Cardiac muscle cell (in vitro differentiated cells and primary cell): Measurements from ENCODE around the gene SLC15A4. TPM values are rescaled to one million over a fixed set of nuclear protein-coding genes. Genes with fewer than 3 reads are reported as not detected.

Source experiments
- DNase-seq, 2 donors: peaks; one replicate each; pipeline versions ENCODE4 v3.0.0 to v3.0.0-alpha.2; 2010 to 2017; ENCODE audit warnings: low read depth in 1 of 2, low spot score in 1 of 2
- H3K27ac ChIP-seq: fragments of 200-600 bp; sonication (generic); 2 replicates; pipeline ENCODE4 v1.5.1; 2016
- H3K27me3 ChIP-seq: fragments of 200-600 bp; sonication (generic); 2 replicates; pipeline ENCODE4 v1.6.0; 2016; ENCODE audit warnings: control low read depth
- H3K36me3 ChIP-seq: fragments of 200-600 bp; sonication (generic); 2 replicates; pipeline ENCODE4 v1.5.1; 2016; ENCODE audit warnings: control low read depth
- H3K4me1 ChIP-seq: fragments of 200-600 bp; sonication (generic); 2 replicates; pipeline ENCODE4 v1.8.1; 2017; ENCODE audit warnings: low read depth, mild to moderate bottlenecking, mixed run types
- H3K4me3 ChIP-seq: fragments of 200-600 bp; sonication (generic); 2 replicates; pipeline ENCODE4 v1.5.1; 2016; ENCODE audit warnings: mild to moderate bottlenecking
- H3K9me3 ChIP-seq: fragments of 200-600 bp; sonication (generic); 2 replicates; pipeline ENCODE4 v1.5.1; 2017; ENCODE audit warnings: low read depth, mild to moderate bottlenecking, control low read depth
- polyA plus RNA-seq: library from polyadenylated mRNA; unstranded; fragments of >200 nt; fragmentation: Nextera tagmentation; extraction: Ambion mirVana; gene quantifications from 2 replicates; pipeline ENCODE4 v1.2.1, GENCODE V29; 2016
- total RNA-seq: library from RNA; depleted of rRNA; stranded (reverse); fragments of >200 nt; gene quantifications from 2 replicates; pipeline ENCODE4 v1.2.3, GENCODE V29; 2016
- TF ChIP-seq, protein P1 (sequence below): IDR thresholded peaks from 2 replicates; pipeline ENCODE4 v1.5.1; 2012; ENCODE audit warnings: low read depth, mild to moderate bottlenecking, low read length

Gene SLC15A4
- total and polyA plus RNA-seq, 2 experiments from 2014 or later, result 27.2 to 39.4 TPM

DNA sequence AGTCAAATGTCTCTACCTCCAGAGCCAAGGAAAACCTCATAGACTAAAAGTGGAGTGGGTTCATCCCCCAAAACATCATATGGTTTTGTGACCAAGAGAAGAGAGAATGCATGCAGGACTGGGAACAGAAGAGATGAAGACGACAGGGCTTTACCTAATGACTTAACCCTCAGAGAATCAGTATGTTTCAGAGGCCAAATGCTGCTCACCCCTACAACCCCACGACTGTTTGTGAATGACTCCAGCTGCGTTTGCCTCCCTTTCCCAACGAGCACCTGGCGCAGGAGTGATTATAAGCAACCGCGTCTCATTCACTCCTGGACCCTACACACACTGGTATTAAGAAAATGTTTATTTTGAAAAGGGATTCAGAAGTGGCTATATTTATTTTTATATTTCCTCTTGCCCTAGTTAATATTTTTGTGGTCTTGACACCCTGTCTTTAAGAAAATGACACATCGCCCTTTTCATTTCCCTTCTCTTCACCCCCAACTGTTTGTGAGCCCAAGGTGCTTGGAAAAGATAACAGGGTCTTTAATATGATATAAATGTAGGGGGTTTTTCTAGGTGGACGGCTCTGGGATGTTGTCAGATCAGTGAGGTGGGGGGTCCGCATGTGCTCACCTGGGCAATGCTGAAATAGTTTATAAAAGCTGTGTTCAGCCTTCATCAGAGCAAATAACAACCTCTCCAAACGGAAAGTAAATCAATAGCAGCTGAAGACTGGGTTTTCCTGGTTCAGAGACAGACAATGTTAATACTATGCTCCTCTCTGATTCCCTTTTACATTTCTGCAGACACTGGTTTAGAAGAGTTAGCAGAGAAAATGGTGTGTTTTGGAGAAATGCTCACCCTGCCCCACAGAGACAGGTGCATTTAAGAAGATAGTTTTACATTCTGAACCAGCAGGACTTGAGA is 77.7 kb downstream of the SLC15A4 start:
- TF ChIP-seq, protein P1, sequence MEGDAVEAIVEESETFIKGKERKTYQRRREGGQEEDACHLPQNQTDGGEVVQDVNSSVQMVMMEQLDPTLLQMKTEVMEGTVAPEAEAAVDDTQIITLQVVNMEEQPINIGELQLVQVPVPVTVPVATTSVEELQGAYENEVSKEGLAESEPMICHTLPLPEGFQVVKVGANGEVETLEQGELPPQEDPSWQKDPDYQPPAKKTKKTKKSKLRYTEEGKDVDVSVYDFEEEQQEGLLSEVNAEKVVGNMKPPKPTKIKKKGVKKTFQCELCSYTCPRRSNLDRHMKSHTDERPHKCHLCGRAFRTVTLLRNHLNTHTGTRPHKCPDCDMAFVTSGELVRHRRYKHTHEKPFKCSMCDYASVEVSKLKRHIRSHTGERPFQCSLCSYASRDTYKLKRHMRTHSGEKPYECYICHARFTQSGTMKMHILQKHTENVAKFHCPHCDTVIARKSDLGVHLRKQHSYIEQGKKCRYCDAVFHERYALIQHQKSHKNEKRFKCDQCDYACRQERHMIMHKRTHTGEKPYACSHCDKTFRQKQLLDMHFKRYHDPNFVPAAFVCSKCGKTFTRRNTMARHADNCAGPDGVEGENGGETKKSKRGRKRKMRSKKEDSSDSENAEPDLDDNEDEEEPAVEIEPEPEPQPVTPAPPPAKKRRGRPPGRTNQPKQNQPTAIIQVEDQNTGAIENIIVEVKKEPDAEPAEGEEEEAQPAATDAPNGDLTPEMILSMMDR, result no peak
- Histone ChIP-seq H3K36me3 (no peaks in the 10 kb centered on the region), H3K9me3 (no peaks in the 10 kb centered on the region), H3K4me1 (no peaks in the 10 kb centered on the region), H3K27ac (no peak overlapping the region), H3K27me3 (no peaks in the 10 kb centered on the region), H3K4me3 (no peak overlapping the region)
- DNase-seq, result no peak

- TF ChIP-seq, protein P1, result no peak
- H3K27ac ChIP-seq, result no peak overlapping the region
- H3K9me3 ChIP-seq, result no peaks in the 10 kb centered on the region
- H3K27me3 ChIP-seq, result no peaks in the 10 kb centered on the region
- H3K4me3 ChIP-seq, result no peak overlapping the region
- H3K36me3 ChIP-seq, result no peaks in the 10 kb centered on the region
- DNase-seq, result no peak
- H3K4me1 ChIP-seq, result no peaks in the 10 kb centered on the region
Observed at GRCh38 chr12:128743916-128744315, 79.8 kb downstream of the SLC15A4 start.

Other genes starting within 250 kb of the SLC15A4 start
- gene GLT1D1, start 29.5 kb upstream of the SLC15A4 start, total RNA-seq, result 1.4 and 2.7 TPM in 2 replicates
- 0.83 and 4.1 TPM in 2 replicates for gene GLT1D1, start 29.5 kb upstream of the SLC15A4 start, polyA plus RNA-seq